NOMO-1 treated with DMSO at 0.1 percent for 48 hours (cell line): Measurements from ENCODE around the gene DDX31.

ENCODE experiments used
- DNase-seq: peaks from one replicate; lab custom pipeline; 2025; ENCODE audit not compliant: unreplicated experiment; lab: John Stamatoyannopoulos, UW

The DDX31 gene

DNA sequence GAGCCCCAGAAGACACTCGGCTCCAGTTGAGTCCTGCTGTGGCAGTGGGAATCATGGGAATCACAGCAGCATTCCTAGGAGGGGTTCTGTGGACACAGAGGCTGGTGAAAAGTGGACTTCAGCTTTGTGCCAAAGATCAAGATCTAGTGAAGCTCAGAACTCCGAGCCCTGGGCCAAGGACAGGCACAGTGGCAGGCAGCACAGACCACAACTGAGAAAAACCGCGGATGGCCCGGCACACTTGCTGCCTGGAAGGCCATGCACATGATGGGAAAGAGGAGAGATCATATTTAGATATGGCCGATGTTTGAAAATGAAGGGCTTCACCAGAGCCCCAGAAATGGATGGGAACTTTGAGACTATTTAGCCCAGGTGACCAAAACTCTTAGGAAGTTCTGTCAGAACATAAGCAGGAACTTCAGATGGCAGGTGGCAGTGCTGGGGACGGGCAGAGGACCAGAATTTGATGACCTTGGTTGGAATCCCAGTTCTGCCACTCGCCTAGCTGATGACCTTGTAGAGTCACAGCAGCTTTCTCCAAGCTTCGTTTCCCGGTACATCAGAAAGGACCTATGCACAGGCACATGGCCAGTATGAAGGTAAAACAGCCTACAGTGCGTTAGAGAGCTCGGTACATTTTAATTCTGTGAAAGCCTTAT, 69.3 kb downstream of the DDX31 start:
- no peak for DNase-seq

DNA sequence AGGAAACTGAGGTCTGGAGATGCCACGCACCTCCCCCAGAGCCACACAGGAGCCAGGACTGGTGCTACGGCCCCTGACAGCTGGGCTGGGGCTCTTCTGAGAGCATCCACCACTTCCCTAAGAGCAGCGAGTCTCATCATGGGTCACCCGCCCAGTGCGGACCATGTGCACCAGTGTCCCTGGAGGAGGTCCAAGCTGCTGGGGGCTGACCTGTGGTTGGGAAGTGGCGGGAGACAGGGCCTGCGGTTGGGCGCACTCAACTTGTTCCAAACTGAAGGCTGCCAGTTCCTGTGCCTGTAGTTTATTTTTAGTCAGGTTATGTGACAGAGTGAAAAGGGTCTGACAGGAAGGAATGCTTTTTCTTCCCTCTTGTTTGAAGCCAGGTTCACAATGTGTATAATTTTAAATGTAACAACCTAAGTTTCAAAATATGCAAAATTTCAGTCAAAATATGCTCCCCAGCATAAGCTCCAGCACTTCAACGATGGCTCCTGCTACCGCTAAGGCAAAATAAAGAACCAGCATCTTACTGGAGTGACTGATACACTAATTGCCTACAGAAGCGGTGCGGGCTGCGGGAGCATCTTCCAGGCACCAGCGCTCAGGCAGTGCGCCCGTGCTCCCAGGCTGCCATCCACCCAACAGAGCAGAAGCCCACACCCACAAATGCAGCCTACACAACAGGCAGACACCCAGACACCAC, 72.6 kb downstream of the DDX31 start:
- peak; percentile 14 for DNase-seq

DNA sequence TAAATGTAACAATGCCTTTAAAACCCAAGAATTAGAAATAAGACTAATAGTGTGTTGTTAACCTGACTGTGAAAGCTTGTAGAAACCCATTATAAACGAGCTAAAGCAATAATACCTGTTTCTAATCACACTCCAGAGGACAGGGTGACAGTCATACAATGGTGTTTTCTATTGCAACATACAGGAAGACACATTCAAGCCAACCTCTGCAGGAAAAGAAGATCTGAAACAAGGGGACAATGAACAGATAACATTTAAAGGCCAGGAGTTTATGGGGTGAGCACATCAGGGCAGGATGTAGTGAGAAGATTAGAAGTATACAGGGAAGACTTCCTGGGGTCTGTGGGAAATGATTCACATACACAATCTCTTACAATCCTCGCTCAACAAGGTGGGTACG, 73.6 kb downstream of the DDX31 start:
- DNase-seq: peak; percentile 62

DNA sequence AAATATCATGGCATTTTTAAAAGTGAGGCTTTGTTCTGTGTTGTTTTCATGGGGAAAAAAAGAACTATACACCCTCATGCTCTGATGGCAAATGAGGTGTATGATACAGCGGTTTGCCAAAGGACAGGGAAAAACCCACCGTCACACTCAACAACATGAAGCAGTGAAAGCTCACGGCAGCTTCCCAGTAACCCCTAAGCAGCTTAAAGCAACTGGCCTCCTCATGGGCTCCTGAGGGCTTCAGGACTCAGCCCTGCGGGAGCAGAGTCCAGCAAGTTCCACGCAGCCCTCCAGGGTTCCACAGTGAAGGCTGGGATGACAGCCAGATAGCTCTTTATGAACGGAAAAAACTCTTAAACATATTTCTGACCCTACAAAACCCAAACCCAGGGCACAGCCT, 74.5 kb downstream of the DDX31 start:
- no peak for DNase-seq

DNA sequence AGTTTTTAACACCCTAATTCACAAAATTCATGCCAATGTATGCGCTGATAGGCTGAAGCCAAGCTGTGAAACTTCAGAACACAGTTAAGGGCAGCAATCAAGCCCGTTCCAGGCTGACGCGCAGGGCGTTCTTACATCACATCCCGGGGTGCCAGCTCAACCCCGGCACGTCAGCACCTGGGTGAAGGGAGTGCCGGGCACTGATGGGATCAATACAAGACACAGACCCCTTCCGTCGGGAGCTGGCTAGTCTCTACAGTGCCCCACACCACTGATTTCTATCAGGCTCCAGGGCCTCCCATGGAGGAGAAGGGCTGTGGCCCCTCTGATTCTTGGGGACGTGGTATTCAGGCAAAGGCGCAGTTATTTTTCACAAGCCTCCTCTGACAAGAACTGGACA, 75.4 kb downstream of the DDX31 start:
- no peak for DNase-seq

DNA sequence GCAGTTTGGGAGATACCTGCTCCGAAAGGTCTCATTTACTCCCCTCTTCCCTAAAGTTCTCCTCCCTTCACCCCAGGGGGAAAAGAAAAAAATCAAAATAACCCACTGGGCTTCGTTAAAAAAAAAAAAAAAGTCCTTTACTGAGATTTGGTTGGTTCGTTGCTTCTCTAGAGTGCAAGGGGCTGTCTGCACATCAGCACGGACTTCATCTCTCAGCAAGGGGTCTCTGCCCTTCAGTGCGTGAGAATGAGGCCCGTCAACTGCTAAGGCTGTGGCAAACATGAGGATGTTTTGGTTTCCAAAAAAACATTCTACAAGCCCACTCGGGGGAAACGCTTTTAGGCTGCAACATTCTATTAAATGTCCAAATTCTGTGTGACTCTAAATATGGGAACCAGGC, 77.3 kb downstream of the DDX31 start:
- no peak for DNase-seq

DNA sequence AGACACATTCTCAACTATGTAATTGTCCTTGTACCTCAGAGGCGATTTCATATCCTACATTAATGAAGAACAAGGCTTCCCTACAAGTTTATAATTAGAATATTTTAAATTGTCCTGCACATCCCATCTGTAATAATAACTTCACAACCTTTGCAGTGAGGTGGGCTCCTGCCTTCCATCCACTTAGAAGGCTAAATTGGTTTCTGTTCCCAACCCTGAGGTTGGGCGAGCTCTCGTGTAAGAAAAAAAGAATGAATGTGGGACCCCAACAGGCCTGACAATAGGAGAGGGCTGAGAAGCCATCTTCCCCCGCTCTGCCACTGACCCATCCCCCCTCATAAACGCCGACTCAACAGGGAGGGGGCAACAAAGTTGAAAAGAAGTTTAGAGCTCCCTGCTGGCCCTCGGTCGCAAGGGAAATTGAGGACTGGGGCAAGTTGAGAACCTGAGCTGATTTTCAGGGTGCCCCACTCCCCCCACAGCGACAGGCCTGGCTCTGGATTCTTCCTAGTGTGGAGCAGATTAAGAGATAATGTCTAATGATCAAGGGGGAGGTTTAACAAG, 78.0 kb downstream of the DDX31 start:
- DNase-seq: no peak

DNA sequence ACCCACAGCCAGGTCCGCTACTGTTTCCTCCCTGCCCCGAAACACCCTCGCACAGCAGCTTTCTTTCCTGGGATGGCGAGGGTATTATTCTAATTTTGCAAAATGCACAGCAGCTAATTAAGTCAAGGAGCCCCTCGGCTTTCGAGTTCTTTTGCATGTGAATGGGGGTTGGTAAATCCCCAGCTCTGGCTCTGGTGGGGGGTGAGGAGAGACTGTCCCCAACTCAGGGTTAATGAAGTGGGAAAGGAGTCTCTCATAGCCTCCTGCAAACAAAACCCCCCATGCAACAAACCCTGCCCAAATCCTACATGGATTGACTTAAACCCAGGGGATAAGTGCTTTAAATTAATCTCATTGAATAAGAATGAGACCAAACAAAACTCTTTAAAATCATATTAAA, 78.5 kb downstream of the DDX31 start:
- DNase-seq: no peak

DNA sequence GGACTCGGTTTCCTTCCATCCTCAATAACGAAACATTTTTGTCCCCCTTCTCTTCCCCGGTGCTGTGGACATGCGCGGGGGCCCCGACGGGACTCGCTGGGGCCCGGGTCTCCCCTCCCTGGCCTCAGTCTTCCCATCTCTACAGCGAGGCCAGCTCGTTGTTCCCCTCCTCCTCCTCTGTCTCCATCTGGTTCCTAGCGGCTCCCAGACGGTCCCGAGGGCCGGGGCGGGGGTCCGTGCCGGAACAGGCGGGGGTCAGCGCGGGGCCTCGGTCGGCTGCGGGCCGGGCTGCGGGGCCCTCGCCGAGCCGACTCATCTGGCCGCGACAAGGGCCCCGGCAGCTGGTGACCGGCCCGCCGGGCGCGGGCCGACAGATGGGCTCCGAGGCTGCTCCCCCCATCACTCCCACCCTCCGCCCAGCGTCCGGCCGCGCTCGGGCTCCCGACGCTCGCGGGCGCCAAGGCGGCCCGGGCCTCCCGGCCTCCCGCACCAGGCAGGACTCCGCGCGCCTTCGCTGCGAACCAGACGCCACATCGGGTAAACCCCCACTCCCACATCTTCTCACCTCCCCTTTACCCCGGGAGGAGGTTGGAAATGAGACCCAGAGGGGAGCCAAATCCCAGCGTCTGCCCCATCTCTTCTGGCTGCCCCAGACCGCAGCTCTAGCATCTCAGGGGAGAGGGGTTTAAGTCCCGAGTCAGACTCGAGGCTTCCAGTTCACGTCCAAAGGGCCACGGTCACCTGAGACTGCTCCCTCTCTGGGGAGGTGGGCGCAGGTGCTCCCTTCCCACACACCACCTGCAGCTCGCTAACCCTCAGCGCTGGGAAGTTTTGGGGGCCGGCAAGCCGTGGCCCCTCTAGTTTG, 79.2 kb downstream of the DDX31 start:
- no peak for DNase-seq

DNA sequence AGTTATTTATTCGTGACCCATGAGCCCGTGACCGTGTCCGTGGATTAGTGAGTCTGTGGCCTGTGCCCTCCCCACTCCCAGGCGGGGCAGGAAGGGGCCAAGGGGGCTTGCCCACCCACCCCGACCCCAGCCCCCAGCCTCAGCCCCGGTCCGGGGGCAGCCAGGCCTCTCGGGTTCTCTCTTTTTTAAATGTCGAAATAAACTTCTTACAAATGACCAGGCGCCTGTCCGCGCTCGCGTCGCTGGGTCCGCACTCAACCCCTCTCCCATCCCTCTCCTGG, 79.8 kb downstream of the DDX31 start:
- no peak for DNase-seq

DNA sequence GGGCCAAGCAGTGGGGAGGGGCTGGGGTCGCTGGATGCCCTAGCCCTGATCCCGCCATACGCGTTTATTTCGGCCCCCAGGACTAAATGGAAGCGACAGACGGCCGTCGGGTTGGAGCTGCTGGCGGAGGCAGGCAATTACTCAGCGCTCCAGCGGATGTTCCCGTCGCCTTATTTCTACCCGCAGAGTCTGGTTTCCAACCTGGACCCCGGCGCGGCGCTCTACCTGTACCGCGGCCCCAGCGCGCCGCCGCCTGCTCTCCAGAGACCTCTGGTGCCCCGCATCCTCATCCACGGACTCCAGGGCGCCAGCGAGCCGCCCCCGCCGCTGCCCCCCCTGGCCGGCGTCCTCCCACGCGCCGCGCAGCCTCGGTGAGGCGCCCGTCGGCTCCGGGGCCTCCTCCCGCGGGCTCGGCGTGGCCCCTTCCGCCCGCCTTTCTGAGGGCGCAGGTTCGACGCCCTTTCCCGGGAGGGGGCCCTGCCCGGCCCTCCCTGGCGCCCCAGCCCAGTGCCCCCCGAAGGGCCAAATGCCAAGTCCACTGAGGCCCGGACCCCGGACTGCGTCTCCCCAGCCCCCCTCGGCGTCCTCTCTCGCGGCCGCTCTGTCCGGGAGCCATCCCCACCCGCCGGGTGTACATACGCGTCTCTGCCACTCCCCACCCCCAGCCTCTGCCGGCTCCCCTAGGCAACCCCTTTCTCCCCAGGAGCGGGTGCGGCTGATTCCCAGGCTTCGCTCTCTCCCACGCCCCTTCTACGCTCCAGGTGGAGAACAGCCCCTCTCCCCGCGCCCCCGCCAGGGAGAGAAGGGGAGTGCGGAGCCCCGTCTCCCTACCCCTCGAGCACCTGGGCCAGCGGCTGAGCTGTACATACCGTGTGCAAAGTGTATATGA, 80.4 kb downstream of the DDX31 start:
- no peak for DNase-seq

DNA sequence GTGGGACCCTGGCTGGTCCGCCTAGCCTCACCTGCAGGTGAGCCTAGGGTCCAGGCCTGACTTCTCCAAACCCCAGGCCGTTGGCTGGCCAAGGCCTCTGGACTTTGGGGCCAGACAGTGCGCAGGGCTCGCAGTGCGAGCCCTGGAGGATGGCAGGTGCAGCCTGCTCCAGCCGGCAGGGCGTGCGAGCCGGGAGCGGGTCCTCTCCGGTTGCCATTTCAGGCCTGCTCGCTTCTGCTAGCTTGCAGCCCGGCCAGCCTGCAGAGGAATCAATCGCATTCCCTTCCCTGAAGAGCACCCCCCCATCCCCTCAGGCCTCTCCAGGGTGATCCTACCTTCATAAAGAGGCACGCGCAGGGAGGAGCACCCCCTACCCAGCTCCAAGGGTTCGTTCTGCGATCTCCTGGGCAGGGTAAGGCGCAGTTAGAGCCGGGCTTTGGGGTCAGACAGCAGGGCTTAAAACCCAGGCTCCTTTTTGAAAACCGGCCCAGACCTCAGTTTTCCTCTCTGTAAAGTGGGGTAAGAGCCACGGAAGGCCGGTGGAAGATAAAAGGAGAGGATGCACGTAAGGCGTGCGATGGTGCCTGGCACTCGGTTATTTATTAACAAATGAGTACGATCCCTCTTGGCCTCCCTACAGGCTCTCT, 81.2 kb downstream of the DDX31 start:
- no peak for DNase-seq

DNA sequence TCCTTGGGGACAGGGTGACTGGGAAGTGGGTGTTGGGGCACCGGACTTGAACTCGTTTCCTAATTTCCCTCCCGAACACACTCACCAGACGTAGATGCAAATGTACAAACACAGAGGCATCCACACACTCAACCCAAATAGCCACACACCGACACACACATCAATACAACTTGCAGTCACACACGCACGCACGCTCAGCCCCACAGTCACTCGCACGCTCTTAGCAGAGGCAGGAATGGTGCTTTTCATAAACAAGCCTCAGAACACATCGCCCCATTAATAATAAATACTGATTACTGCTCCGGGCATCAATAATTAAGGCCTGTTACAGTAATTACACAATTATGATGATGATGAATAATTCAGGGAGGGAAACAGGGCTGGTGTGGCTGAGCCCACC, 81.7 kb downstream of the DDX31 start:
- no peak for DNase-seq

DNA sequence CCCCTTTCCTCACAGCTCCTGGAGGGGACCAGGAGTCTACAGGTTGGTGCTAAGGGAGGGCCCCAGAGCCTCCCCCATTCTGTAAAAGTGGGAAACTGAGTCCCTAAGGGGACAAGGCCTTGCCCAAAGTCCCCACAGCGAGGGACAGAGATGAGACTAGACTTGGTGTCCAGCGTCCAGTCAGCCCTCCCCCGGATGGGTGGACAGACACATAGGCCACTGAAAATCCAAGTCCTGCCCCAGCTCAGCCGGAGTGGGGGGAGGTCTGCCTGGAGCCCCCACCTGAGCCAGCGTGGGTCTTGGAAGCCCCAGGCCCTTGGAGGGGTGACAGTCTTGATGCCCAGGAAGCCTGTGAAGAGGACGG, 82.2 kb downstream of the DDX31 start:
- DNase-seq: no peak

DNA sequence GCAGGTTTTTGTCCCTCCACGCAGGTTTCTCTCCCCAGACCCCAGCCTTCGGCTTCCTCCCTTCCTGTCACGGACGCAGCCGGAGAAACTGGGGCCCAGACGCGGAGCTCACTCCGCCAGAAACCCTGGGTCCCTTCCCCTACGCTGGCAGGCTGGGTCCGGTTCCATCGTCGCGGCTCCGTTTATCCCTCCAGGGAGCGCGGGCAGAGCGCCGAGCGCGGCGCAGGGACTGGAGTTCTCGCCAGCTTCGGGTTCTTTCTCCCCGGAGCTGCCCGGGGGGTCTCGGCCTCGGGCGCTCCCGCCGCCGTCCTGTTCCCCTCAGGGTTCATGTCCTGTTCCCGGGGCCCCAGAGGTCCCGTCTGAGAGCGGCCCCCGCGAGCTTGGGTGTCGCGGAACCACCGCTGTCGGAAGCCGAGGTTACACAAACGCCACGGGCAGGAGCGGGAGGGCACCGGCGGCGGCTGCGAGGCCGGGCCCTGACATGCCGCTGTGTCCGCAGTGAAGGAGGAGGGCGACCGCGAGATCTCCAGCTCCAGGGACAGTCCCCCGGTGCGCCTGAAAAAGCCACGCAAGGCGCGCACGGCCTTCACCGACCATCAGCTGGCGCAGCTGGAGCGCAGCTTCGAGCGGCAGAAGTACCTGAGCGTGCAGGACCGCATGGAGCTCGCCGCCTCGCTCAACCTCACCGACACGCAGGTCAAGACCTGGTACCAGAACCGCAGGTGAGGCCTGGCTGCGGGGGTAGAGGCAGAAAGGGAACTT, 82.8 kb downstream of the DDX31 start:
- no peak for DNase-seq

DNA sequence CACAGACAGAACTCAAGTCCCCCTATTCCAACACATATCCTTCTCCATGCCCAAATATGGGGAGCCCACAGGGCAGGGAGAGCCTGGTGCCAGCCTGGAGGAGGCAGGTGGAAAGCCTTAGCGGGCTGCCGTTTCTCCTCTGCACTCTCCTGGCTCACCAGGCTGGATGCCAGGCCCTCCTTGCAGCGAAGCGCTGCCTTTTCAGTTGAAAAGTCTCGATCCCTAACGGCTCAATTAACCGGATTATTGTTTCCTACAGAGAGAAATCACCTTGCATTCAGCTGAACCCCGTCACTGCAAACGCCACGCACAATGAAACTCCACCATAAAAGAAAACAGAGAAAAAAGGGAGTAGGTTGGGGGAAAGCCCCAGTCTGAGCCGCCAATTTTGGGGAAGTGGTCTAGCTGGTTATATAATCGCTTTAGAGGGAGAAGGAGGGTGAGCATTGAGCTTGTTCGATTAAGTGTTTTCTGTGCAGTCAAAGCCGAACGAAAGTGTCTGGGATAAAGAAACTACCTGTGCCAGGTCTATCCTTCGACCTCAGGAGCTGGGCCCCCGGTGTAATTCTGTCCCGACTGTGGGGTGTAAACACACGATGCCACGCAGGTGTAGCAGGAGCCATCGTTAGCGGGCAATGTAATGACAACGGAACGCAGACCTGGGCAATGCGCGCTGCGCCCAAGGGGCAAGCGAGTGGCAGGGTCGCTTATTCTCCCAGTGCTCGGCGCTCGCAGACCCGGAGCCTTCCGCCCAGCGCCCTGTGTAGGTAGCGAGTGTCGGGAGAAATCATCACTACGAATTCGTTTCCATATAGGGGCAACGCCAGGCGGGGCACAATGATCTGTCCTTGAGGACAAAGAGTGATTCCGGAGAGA, 83.6 kb downstream of the DDX31 start:
- DNase-seq: peak; percentile 16

DNA sequence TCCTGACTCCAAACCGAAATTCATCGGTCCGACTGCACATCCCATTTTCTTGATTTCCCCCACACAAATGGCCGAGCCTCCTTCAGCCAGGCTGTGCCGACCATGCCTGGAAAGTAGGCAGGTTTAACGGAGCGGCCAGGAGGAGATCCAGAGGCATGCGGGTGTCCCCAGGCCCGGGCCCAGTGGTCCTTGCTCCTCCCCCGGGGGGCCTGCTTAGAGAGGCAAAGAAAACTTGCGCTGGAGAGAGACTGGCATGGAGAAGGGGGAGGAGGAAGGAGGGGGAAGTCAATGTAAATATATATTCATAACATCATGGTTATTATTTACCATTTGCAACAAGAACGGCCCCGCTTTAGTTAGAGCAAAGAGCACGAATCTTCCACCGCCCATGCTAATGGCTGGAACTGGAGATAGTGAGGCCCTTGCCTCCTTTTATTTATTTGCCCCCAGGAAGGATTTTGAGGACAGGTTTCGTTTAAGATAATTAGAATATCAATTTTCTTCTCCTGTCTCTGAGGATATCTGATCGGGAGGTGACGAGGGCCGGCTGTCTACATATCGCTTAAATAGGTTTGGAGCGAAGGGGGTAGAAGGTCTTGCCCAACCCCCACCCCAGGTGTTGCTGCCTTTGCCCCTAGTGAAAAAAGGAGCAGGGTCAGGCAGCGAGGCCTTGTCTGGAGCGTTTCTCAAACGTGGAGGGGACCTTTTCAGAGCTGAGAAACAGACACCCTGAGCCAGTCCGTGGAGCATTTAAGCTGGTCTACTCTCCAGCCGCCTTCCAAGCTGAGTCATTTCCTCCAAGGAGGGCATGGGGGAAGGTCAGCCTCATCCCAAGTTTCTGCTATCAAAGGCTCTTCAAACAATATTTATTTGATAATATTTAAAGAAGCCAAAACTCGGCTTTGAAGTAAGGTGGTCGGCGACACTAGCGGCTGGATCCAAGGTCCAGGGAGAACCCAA, 84.9 kb downstream of the DDX31 start:
- no peak for DNase-seq
